ENCODE measurements around the gene MED17.
"Not testable (repeated sequence)": the region's sequence is repeated elsewhere in the genome, so short reads cannot be mapped to it uniquely, and the experiment has no call there.

Gene MED17

DNA sequence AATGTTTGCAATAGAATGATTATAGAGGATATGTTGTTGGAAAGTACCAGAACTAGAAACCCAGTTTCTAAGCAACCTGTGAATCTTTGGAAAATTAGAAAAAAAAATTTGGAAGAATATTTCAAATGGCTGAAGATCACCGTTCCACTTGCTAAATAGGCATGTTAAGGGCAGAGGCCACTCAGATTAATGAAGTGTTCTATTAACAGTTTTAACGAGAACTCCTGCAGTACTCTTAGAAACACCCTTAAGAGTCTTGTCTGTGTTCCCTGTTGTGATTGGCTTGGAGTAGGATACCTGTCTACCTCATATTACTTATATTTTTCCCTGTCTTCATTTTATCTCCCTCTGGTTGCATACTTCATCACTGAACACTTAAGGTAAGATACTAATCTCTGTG lies 38.0 kb upstream of the MED17 start:
- TF ChIP-seq CTCF (conservative IDR thresholded peaks at IDR 0.05; ENCODE audit: low read depth, low read length) = no peak
- no peak overlapping the region for H3K4me3 ChIP-seq (ENCODE audit: low read length)
- no peak for DNase-seq (ENCODE audit: low read depth)

DNA sequence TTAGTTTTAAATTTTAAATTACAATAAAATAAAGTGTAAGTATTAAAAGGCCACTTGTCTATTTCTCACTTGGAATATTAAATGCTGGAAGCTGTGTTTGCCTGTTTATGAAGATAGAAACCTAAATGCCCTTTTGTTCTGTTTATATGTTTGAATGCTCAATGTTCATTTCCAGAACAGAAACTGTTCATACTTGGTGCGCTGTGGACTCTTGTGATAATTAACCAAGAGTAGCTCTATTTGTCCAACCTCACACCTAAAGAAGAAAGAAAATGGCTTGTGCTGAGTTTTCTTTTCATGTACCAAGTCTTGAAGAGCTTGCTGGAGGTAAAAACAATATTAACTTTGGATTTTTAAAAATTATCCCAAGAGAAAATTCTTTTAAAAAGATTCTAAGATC lies 37.0 kb upstream of the MED17 start:
- no peak for TF ChIP-seq CTCF (conservative IDR thresholded peaks at IDR 0.05; ENCODE audit: low read depth, low read length)
- no peak for DNase-seq (ENCODE audit: low read depth)
- H3K4me3 ChIP-seq (ENCODE audit: low read length) = no peak overlapping the region

- no peak overlapping the region for H3K4me3 ChIP-seq (ENCODE audit: low read length)
- TF ChIP-seq CTCF (conservative IDR thresholded peaks at IDR 0.05; ENCODE audit: low read depth, low read length) = no peak
- DNase-seq (ENCODE audit: low read depth) = no peak
Measured at GRCh38 chr11:93751001-93751400, 33.1 kb upstream of the MED17 start.

- TF ChIP-seq CTCF (conservative IDR thresholded peaks at IDR 0.05; ENCODE audit: low read depth, low read length) = no peak
- H3K4me3 ChIP-seq (ENCODE audit: low read length) = no peak overlapping the region
- no peak for DNase-seq (ENCODE audit: low read depth)
Measured at GRCh38 chr11:93753241-93753640, 30.8 kb upstream of the MED17 start.

DNA sequence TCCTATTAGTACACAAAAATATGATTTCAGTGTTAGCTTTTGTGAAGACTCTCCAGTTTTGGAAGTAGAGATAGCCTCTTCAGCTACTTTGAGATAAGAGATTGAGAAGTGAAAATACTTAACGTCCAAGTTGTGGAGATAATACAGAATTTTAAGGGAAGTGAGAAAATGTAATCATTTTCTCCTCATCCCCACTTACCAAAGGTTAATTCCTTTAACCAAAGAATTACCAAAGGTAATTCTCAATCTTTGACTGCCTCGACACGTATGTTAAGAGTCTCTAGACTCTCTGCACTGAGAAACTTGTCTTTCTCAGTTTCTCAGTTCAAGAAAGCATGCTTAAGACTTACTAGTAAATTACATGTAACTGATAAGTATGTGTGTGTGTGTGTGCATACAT lies 27.3 kb upstream of the MED17 start:
- TF ChIP-seq CTCF (conservative IDR thresholded peaks at IDR 0.05; ENCODE audit: low read depth, low read length) = no peak
- no peak for DNase-seq (ENCODE audit: low read depth)
- no peak overlapping the region for H3K4me3 ChIP-seq (ENCODE audit: low read length)

GRCh38 chr11:93757301-93757700 lies 26.8 kb upstream of the MED17 start:
- TF ChIP-seq CTCF (conservative IDR thresholded peaks at IDR 0.05; ENCODE audit: low read depth, low read length) = no peak

DNA sequence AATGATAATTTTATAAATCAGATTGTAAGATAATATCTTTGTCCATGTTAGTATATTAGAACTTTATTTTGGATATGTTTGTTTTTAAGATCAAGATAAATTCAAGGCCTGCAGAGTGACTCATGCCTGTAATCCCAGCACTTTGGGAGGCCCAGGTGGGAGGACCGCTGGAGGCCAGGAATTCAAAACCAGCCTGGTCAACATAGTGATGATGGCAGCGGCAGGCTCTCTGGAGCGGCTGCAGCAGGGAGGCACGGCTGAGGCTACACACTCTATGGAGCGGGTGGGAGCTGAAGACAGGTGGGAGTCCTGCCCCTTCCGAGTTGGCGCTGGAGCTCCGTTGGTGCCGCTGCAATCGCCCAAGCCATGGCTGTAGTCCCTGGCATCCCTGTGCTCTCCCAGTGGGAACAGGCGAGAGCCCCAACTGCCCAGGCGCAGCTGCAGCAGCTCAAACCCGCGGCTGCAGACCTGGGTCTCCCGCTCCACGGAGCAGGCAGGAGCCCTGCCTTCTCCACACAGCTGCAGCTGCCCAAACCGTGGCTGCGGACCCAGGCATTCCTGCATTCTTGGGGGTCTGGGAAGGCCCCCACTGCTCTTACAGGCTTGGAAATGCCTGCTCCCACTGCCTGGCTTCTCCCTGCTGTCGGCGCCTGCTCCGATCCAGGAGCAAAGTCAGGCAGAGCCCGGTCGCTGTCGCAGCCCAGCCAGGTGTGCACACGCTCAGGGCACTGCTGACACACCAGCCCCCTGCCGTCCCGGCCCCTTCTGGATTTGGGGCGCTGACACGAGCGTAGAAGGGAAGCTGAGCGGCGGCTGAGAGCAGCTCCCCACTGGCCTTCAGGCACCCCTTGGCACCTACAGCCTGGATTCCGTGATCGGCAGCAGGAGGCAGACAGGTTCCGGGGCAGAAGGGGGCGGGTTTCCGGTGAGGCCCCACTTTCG lies 25.9 kb upstream of the MED17 start:
- H3K4me3 ChIP-seq (ENCODE audit: low read length) = no peak overlapping the region

More at GRCh38 chr11:93757301-93757700, 26.8 kb upstream of the MED17 start:
- no peak for DNase-seq (ENCODE audit: low read depth)
- H3K4me3 ChIP-seq (ENCODE audit: low read length) = no peak overlapping the region

DNA sequence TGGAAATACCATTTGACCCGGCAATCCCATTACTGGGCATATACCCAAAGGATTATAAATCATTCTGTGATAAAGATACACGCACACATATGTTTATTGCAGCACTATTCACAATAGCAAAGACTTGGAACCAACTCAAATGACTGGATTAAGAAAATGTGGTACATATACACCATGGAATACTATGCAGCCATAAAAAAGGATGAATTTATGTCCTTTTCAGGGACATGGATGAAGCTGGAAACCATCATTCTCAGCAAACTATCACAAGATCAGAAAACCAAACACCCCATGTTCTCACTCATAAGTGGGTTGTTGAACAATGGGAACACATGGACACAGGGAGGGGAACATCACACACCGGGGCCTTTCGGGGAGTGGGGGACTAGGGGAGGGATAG lies 25.0 kb upstream of the MED17 start:
- not testable (repeated sequence) for H3K4me3 ChIP-seq (ENCODE audit: low read length); DNase-seq (ENCODE audit: low read depth)

More for the DNA sequence above, 25.9 kb upstream of the MED17 start:
- DNase-seq (ENCODE audit: low read depth) = no peak
- no peak for TF ChIP-seq CTCF (conservative IDR thresholded peaks at IDR 0.05; ENCODE audit: low read depth, low read length)

Data from retinal pigment epithelial cell (primary cell).